ENCODE data around the gene ATAD2B. TPM values are rescaled to one million over a fixed set of nuclear protein-coding genes. Genes with fewer than 3 reads are reported as not detected.
A peak's percentile ranks its signal among the peaks of the same experiment; 100 is the strongest.

Gene ATAD2B
- total and polyA plus RNA-seq, 12 donors, result 2.2 to 11.8 (median 8.7) TPM

DNA sequence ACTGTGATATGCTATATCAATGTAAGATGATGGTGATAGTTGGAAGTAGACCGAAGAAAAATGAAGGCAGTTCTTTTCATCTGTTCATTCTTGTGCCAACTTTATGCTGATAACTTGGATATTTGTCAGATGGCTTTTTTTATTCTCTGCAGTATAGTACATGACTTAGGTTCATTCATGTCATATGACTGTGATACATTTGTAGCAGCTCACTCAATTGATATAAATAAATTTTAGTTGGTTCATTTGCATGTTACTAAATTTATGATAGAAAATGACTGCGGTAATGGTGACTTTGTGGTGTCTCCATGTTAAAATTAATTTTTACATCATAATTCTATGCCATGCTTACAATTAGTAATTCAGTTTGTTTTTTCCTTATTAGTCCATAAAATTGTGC, 20.4 kb upstream of the ATAD2B start:
- peaks cover 0 to 38% (median 13%) of the 10 kb centered on the region in 9 donors for H3K4me1 ChIP-seq

DNA sequence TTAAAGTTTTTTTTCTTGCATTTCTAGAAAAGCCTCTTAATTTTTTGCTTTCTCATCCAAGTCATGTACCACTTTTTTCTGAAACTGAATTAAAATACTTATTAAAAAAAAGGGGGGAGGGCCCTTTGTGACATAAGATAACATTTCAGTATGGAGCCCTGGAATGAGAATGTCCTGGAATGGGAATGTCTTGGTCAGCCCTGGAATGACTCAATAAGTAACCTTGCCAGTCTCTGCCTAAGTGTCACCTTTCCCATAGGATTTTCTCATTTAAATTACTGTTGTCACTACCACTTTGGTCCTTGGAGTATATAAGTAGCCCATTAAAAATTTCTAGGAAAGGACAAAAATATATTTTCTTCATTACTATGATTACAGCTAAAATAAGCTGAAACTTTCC, 18.1 kb upstream of the ATAD2B start:
- peaks cover 0 to 7% (median 0%) of the 10 kb centered on the region in 9 donors for H3K36me3 ChIP-seq
- TF ChIP-seq, protein P1, sequence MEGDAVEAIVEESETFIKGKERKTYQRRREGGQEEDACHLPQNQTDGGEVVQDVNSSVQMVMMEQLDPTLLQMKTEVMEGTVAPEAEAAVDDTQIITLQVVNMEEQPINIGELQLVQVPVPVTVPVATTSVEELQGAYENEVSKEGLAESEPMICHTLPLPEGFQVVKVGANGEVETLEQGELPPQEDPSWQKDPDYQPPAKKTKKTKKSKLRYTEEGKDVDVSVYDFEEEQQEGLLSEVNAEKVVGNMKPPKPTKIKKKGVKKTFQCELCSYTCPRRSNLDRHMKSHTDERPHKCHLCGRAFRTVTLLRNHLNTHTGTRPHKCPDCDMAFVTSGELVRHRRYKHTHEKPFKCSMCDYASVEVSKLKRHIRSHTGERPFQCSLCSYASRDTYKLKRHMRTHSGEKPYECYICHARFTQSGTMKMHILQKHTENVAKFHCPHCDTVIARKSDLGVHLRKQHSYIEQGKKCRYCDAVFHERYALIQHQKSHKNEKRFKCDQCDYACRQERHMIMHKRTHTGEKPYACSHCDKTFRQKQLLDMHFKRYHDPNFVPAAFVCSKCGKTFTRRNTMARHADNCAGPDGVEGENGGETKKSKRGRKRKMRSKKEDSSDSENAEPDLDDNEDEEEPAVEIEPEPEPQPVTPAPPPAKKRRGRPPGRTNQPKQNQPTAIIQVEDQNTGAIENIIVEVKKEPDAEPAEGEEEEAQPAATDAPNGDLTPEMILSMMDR (IDR thresholded peaks at IDR 0.05), result no peak
- H3K4me3 ChIP-seq, result no peak overlapping the region
- peak overlapping the region in 4 of 10 donors; percentile 15 to 30 (median 22) for H3K27ac ChIP-seq
- DNase-seq (no peak), ATAC-seq (no peak)
- H3K27me3 ChIP-seq, result no peaks in the 10 kb centered on the region
- intact Hi-C loops (cut with DNase I), result no loop called here
- H3K9me3 ChIP-seq, result no peaks in the 10 kb centered on the region
- peaks cover 0 to 45% (median 27%) of the 10 kb centered on the region in 9 donors for H3K4me1 ChIP-seq

More for the DNA sequence above, 20.4 kb upstream of the ATAD2B start:
- Histone ChIP-seq H3K9me3 (no peaks in the 10 kb centered on the region), H3K27me3 (no peaks in the 10 kb centered on the region), H3K27ac (peak overlapping the region in 2 of 10 donors; percentile 21 to 26), H3K36me3 (peaks cover 0 to 7% (median 0%) of the 10 kb centered on the region in 9 donors), H3K4me3 (no peak overlapping the region)
- WGBS, 2 donors, result 45 to 66% methylated on average over 2 of the region's 2 CpGs
- intact Hi-C loops (cut with DNase I), result no loop called here
- DNase-seq (no peak), ATAC-seq (peak in 1 of 8 donors; percentile 29)
- TF ChIP-seq, protein P1 (IDR thresholded peaks at IDR 0.05), result no peak

DNA sequence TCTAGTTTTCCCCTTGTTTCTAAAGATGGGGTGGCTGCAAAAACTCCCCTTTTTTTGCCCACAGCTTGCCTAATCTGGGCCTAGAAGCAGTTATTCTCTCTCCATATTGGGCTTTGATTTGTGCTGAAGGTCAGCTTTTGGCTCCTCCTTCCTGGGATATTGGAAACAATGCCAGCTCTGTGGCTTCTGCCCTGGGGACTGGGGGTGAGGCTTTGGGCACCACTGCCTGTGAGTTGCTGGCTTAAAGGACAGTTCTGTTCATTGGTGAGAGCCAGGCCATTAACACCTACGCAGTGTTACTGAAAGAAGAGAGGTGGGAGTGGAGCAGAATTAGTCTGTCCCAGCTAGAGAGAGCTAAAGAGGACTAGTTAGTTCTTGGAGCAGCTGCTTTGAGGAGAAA, 17.6 kb upstream of the ATAD2B start:
- Histone ChIP-seq H3K4me3 (no peak overlapping the region), H3K9me3 (no peaks in the 10 kb centered on the region), H3K4me1 (peaks cover under 1 to 49% (median 30%) of the 10 kb centered on the region in 9 donors), H3K27ac (peak overlapping the region in 5 of 10 donors; percentile 12 to 30 (median 21)), H3K36me3 (peaks cover 0 to 7% (median 0%) of the 10 kb centered on the region in 9 donors), H3K27me3 (no peaks in the 10 kb centered on the region)
- WGBS, 2 donors, result 67 to 73% methylated on average over 1 of the region's 1 CpG
- intact Hi-C loops (cut with DNase I), result no loop called here
- TF ChIP-seq, protein P1 (IDR thresholded peaks at IDR 0.05), result no peak
- ATAC-seq, result peak in 3 of 8 donors; percentile 16 to 53 (median 45)
- no peak for DNase-seq

DNA sequence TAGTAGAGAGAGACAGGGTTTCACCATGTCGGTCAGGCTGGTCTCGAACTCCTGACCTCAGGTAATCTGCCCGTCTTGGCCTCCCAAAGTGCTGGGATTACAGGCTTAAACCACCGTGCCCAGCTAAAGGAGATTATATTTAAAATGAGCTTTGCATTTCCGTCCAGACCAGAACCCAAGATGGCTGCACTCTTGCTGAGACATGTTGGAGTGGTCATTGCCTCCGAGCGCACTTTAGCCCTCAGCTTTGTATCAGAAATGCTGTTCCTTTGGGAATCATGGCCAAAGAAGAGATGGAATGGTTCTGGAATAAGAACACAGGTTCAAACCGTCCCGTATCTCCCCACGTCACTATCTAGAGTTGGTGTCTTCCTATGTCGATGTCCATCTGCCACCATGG, 16.7 kb upstream of the ATAD2B start:
- Histone ChIP-seq H3K4me1 (peaks cover 3 to 56% (median 34%) of the 10 kb centered on the region in 9 donors), H3K27me3 (no peaks in the 10 kb centered on the region), H3K27ac (no peak overlapping the region), H3K4me3 (no peak overlapping the region), H3K9me3 (no peaks in the 10 kb centered on the region), H3K36me3 (peaks cover 0 to 7% (median 0%) of the 10 kb centered on the region in 9 donors)
- 97 to 99% methylated on average over 11 of the region's 11 CpGs for WGBS, 2 donors
- DNase-seq (no peak), ATAC-seq (no peak)
- TF ChIP-seq, protein P1 (IDR thresholded peaks at IDR 0.05), result no peak
- intact Hi-C loops (cut with DNase I), result no loop called here
